Neural cell (in vitro differentiated cells): ENCODE data around the gene DEAF1.

Experiments used
- CTCF ChIP-seq: fragments of 450-650 bp; IDR thresholded peaks from 2 replicates; pipeline ENCODE4 v1.5.1; 2014; ENCODE audit warnings: antibody characterized with exemption, mild to moderate bottlenecking, moderate library complexity; ENCODE audit not compliant: poor library complexity, severe bottlenecking
- EP300 ChIP-seq: fragments of 450-650 bp; conservative IDR thresholded peaks from 2 replicates; pipeline ENCODE4 v1.6.1; 2014; ENCODE audit warnings: antibody characterized with exemption, mild to moderate bottlenecking, moderate library complexity; ENCODE audit not compliant: poor library complexity, severe bottlenecking
- EZH2 ChIP-seq: fragments of 200-600, 300-800 bp; shearing (Covaris generic), sonication (generic); IDR thresholded peaks from 2 replicates; pipeline ENCODE4 v1.6.1; 2014; ENCODE audit warnings: antibody characterized with exemption, low read length, borderline replicate concordance, mild to moderate bottlenecking; ENCODE audit not compliant: insufficient read depth, poor library complexity, severe bottlenecking
- POLR2AphosphoS5 ChIP-seq: IDR thresholded peaks from 2 replicates; pipeline ENCODE4 v1.6.1; 2012
- RAD21 ChIP-seq: fragments of 450-650 bp; conservative IDR thresholded peaks from 2 replicates; pipeline ENCODE4 v1.6.1; 2014; ENCODE audit warnings: antibody characterized with exemption, mild to moderate bottlenecking, moderate library complexity
- REST ChIP-seq: IDR thresholded peaks from 2 replicates; pipeline ENCODE4 v1.6.1; 2012; ENCODE audit warnings: borderline replicate concordance
- TAF1 ChIP-seq: IDR thresholded peaks from 2 replicates; pipeline ENCODE4 v1.6.1; 2012; ENCODE audit warnings: low read depth

- TF ChIP-seq RAD21, result no peak
- no peak for TF ChIP-seq CTCF
- no peak for TF ChIP-seq POLR2AphosphoS5
- TF ChIP-seq TAF1, result no peak
- TF ChIP-seq EZH2, result no peak
- TF ChIP-seq REST, result no peak
- no peak for TF ChIP-seq EP300
These were observed 5.4 kb downstream of the DEAF1 start for GRCh38 chr11:689625-690024.
